HepG2 (cell line): Measurements from ENCODE around the gene ECSIT.

Experiments used
- MAFK ChIP-seq, 2 experiments: IDR thresholded peaks in 1 of 2; conservative IDR thresholded peaks in 1 of 2; 2 replicates each; pipeline ENCODE4 v1.6.1; 2011; ENCODE audit warnings: improper control_type of control experiment in 2 of 2, low read length in 2 of 2
- YEATS2 ChIP-seq: sonication (generic); formaldehyde crosslinking; IDR thresholded peaks from 2 replicates; pipeline ENCODE4 v1.4.0; 2020; ENCODE audit warnings: missing genetic modification reagents, borderline replicate concordance
- ZFP36L1 ChIP-seq: sonication (generic); formaldehyde crosslinking; IDR thresholded peaks from 2 replicates; pipeline ENCODE4 v1.8.0; 2022; ENCODE audit warnings: mild to moderate bottlenecking, missing genetic modification reagents, moderate library complexity
- ZSCAN30 ChIP-seq: sonication (generic); formaldehyde crosslinking; IDR thresholded peaks from 2 replicates; pipeline ENCODE4 v1.5.0; 2020; ENCODE audit warnings: mild to moderate bottlenecking, missing genetic modification reagents

DNA sequence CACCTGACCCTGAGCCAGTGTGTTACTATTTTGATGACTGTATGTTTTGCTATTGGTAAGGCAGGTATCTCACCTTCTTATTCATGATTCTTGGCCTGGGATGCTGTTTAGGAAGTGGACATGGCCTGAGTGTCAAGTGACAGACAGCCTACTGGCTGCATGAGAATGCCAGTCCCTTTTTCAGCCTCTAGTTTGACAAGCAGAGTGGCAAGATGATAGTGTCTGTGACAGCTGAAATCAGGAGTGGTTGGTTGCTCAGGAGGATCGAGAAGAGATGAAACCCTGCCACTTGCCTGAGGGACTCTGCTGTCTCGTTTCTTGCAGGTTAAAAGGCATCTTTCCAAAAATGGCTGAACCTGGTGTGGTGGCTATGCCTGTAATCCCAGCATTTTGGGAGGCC lies 37.2 kb upstream of the ECSIT start:
- TF ChIP-seq ZSCAN30 (no peak), ZFP36L1 (CRISPR knock-in tag) (no peak), MAFK (conservative IDR thresholded peaks at IDR 0.05 in 1 of 2, IDR thresholded peaks at IDR 0.05 in 1 of 2; ENCODE audit: low read length in 2 of 2) (no peak), YEATS2 (CRISPR knock-in tag) (no peak)
